HG03354 (cell line): ENCODE data around the gene ADAMTS14.
"Not testable (repeated sequence)": the region's sequence is repeated elsewhere in the genome, so short reads cannot be mapped to it uniquely, and the experiment has no call there.

Experiments
- ATAC-seq: cut with Tn5 transposase; IDR thresholded peaks from one replicate; pipeline ENCODE4 v1.9.1; 2021; ENCODE audit warnings: mild to moderate bottlenecking; ENCODE audit not compliant: unreplicated experiment, poor library complexity, severe bottlenecking

Gene ADAMTS14

GRCh38 chr10:70652761-70653657 lies 19.3 kb upstream of the ADAMTS14 start:
- no peak for ATAC-seq

- no peak for ATAC-seq
Observed at GRCh38 chr10:70655316-70655715, 17.0 kb upstream of the ADAMTS14 start.

GRCh38 chr10:70656489-70656888 lies 15.8 kb upstream of the ADAMTS14 start:
- no peak for ATAC-seq

GRCh38 chr10:70657041-70657440 lies 15.3 kb upstream of the ADAMTS14 start:
- ATAC-seq: no peak

GRCh38 chr10:70658582-70659136 lies 13.6 kb upstream of the ADAMTS14 start:
- ATAC-seq: no peak

GRCh38 chr10:70659306-70659705 lies 13.0 kb upstream of the ADAMTS14 start:
- no peak for ATAC-seq

- no peak for ATAC-seq
Observed at GRCh38 chr10:70660722-70661121, 11.6 kb upstream of the ADAMTS14 start.

GRCh38 chr10:70661623-70662361 lies 10.5 kb upstream of the ADAMTS14 start:
- no peak for ATAC-seq

- no peak for ATAC-seq
Observed at GRCh38 chr10:70662362-70663220, 9.7 kb upstream of the ADAMTS14 start.

GRCh38 chr10:70663458-70664409 lies 8.6 kb upstream of the ADAMTS14 start:
- not testable (repeated sequence) for ATAC-seq

- no peak for ATAC-seq
Observed at GRCh38 chr10:70664702-70665195, 7.6 kb upstream of the ADAMTS14 start.

GRCh38 chr10:70666960-70667798 lies 5.1 kb upstream of the ADAMTS14 start:
- ATAC-seq: no peak

- ATAC-seq: not testable (repeated sequence)
Observed at GRCh38 chr10:70667818-70668217, 4.5 kb upstream of the ADAMTS14 start.

- ATAC-seq: no peak
Observed at GRCh38 chr10:70668454-70668970, 3.8 kb upstream of the ADAMTS14 start.

- ATAC-seq: no peak
Observed at GRCh38 chr10:70669015-70669414, 3.3 kb upstream of the ADAMTS14 start.

- no peak for ATAC-seq
Observed at GRCh38 chr10:70669732-70670317, 2.5 kb upstream of the ADAMTS14 start.

GRCh38 chr10:70671619-70672164 lies 614 bp upstream of the ADAMTS14 start:
- no peak for ATAC-seq
